DND-41 (cell line): ENCODE data around the gene NRG3.

Experiments
- ATAC-seq: fragments of 200-7000 bp; cut with Tn5 transposase; 3 replicates; pipeline ENCODE4 v1.9.1; 2021; ENCODE audit warnings: low read depth; ENCODE audit not compliant: insufficient read depth
- DNase-seq: peaks from one replicate; pipeline ENCODE4 v3.0.0-alpha.2; 2020
- H2AFZ ChIP-seq: 2 replicates; pipeline ENCODE4 v1.6.0; 2012; ENCODE audit warnings: low read depth, low read length
- H3K27ac ChIP-seq: 2 replicates; pipeline ENCODE4 v1.5.1; 2012; ENCODE audit warnings: low read length, inconsistent platforms
- H3K27me3 ChIP-seq: fragments of 200-600 bp; sonication (generic); 2 replicates; pipeline ENCODE4 v1.6.0; 2012; ENCODE audit warnings: low read length, mild to moderate bottlenecking, inconsistent platforms; ENCODE audit not compliant: insufficient read depth, poor library complexity
- H3K36me3 ChIP-seq: 2 replicates; pipeline ENCODE4 v1.5.1; 2012; ENCODE audit warnings: low read length, inconsistent platforms; ENCODE audit not compliant: insufficient read depth
- H3K4me1 ChIP-seq: 2 replicates; pipeline ENCODE4 v1.5.1; 2012; ENCODE audit warnings: mild to moderate bottlenecking, low read length; ENCODE audit not compliant: insufficient read depth
- H3K4me2 ChIP-seq: 2 replicates; pipeline ENCODE4 v1.6.0; 2012; ENCODE audit warnings: mild to moderate bottlenecking, moderate library complexity, low read length, inconsistent platforms; ENCODE audit not compliant: insufficient read depth
- H3K4me3 ChIP-seq, 2 experiments: fragments of 200-600 bp in 1 of 2; shearing (Covaris generic) in 1 of 2; 2 replicates each; pipeline ENCODE4 v1.5.1; 2012 to 2016; ENCODE audit warnings: inconsistent platforms in 2 of 2, low read length in 2 of 2, mild to moderate bottlenecking in 2 of 2, low read depth in 1 of 2, moderate library complexity in 1 of 2
- H3K79me2 ChIP-seq: 2 replicates; pipeline ENCODE4 v1.6.0; 2012; ENCODE audit warnings: low read length, inconsistent platforms; ENCODE audit not compliant: insufficient read depth
- H3K9ac ChIP-seq: 2 replicates; pipeline ENCODE4 v1.6.0; 2012; ENCODE audit warnings: low read depth, mild to moderate bottlenecking, inconsistent platforms, low read length, moderate library complexity
- H3K9me3 ChIP-seq: 2 replicates; pipeline ENCODE4 v1.5.1; 2012; ENCODE audit warnings: low read length, moderate library complexity, mild to moderate bottlenecking, inconsistent platforms; ENCODE audit not compliant: insufficient read depth, severe bottlenecking
- H4K20me1 ChIP-seq: 2 replicates; pipeline ENCODE4 v1.6.0; 2012; ENCODE audit warnings: low read length; ENCODE audit not compliant: insufficient read depth
- CTCF ChIP-seq: IDR thresholded peaks from 2 replicates; pipeline ENCODE4 v1.5.1; 2012; ENCODE audit warnings: borderline replicate concordance, low read length, moderate library complexity, mild to moderate bottlenecking; ENCODE audit not compliant: poor library complexity, severe bottlenecking; ENCODE audit errors: extremely low read depth
- EZH2 ChIP-seq: IDR thresholded peaks from 3 replicates; pipeline ENCODE4 v1.6.1; 2012; ENCODE audit warnings: borderline replicate concordance, low read depth, mild to moderate bottlenecking, moderate library complexity, low read length, inconsistent platforms; ENCODE audit not compliant: severe bottlenecking

The NRG3 gene

GRCh38 chr10:81875467-81876252 is 666 bp downstream of the NRG3 start:
- Histone ChIP-seq H3K4me1 (no peaks in the 10 kb centered on the region), H3K27ac (no peak overlapping the region), H4K20me1 (no peaks in the 10 kb centered on the region), H3K36me3 (no peaks in the 10 kb centered on the region), H3K9me3 (peaks cover 6% of the 10 kb centered on the region), H3K4me3 (no peak overlapping the region), H3K79me2 (no peaks in the 10 kb centered on the region), H3K9ac (no peak overlapping the region), H2AFZ (no peak overlapping the region), H3K4me2 (no peak overlapping the region), H3K27me3 (no peaks in the 10 kb centered on the region)
- ATAC-seq (no peak), DNase-seq (no peak)
- TF ChIP-seq EZH2 (no peak), CTCF (no peak)

- H3K4me3 ChIP-seq: no peak overlapping the region
- no peaks in the 10 kb centered on the region for H3K79me2 ChIP-seq
- no peaks in the 10 kb centered on the region for H3K36me3 ChIP-seq
- H3K4me2 ChIP-seq: no peak overlapping the region
- no peaks in the 10 kb centered on the region for H3K27me3 ChIP-seq
- peaks cover 6% of the 10 kb centered on the region for H3K9me3 ChIP-seq
- H3K27ac ChIP-seq: no peak overlapping the region
- H3K9ac ChIP-seq: no peak overlapping the region
- ATAC-seq (no peak), DNase-seq (no peak)
- TF ChIP-seq EZH2: no peak
- no peak for TF ChIP-seq CTCF
- H4K20me1 ChIP-seq: no peaks in the 10 kb centered on the region
- H2AFZ ChIP-seq: no peak overlapping the region
- H3K4me1 ChIP-seq: no peaks in the 10 kb centered on the region
Observed at GRCh38 chr10:81876253-81877077, 1.5 kb downstream of the NRG3 start.

- Histone ChIP-seq H3K4me1 (no peaks in the 10 kb centered on the region), H3K27ac (no peak overlapping the region), H3K9ac (no peak overlapping the region), H3K4me3 (no peak overlapping the region), H4K20me1 (no peaks in the 10 kb centered on the region), H3K79me2 (no peaks in the 10 kb centered on the region), H3K4me2 (no peak overlapping the region), H3K27me3 (no peaks in the 10 kb centered on the region), H3K36me3 (no peaks in the 10 kb centered on the region), H3K9me3 (peaks cover 6% of the 10 kb centered on the region), H2AFZ (no peak overlapping the region)
- no peak for TF ChIP-seq CTCF
- no peak for TF ChIP-seq EZH2
- ATAC-seq: no peak
- no peak for DNase-seq
Observed at GRCh38 chr10:81877596-81877995, 2.6 kb downstream of the NRG3 start.
